T-cell (primary cell): ENCODE data around the gene RAB1B. TPM values are rescaled to one million over a fixed set of nuclear protein-coding genes. Genes with fewer than 3 reads are reported as not detected.

Source experiments
- ATAC-seq, 4 experiments: fragments of 200-7000 bp in 3 of 4; fragments of 150-1000 bp in 1 of 4; cut with Tn5 transposase; replicated peaks in 1 of 4; 1 replicate in 3 of 4; 2 replicates in 1 of 4; pipeline ENCODE4 v1.10.0; 2021; ENCODE audit warnings: moderate library complexity in 3 of 4, mild to moderate bottlenecking in 2 of 4, moderate number of reproducible peaks in 1 of 4
- CTCF ChIA-PET, 2 donors: fragments of 300-600 bp; sonication (Branson Sonifier 250); formaldehyde crosslinking; loops; one replicate each; lab custom pipeline; 2022; ENCODE audit warnings: antibody characterized with exemption in 2 of 2; lab: Charles Lee
- POLR2A ChIA-PET, 2 donors: fragments of 300-600 bp; sonication (Branson Sonifier 250); formaldehyde crosslinking; loops; one replicate each; lab custom pipeline; 2022; ENCODE audit warnings: antibody characterized with exemption in 2 of 2; lab: Charles Lee
- DNase-seq, 35 experiments: peaks; one replicate each; pipeline versions ENCODE4 v3.0.0 to v3.0.0-alpha.2; 2013 to 2023
- H3K27ac ChIP-seq: one replicate; pipeline ENCODE4 v1.5.1; 2013; ENCODE audit warnings: low read length
- H3K27me3 ChIP-seq, 2 experiments: replicated peaks in 1 of 2; 1 replicate in 1 of 2; 2 replicates in 1 of 2; pipeline versions ENCODE4 v1.6.1 to v1.7.0; 2013; ENCODE audit warnings: low read length in 1 of 2, mixed read lengths in 1 of 2; ENCODE audit not compliant: control insufficient read depth in 2 of 2, insufficient read depth in 2 of 2; ENCODE audit errors: extremely low read depth in 1 of 2
- H3K36me3 ChIP-seq, 2 donors: 1 replicate in 1 of 2; 2 replicates in 1 of 2; pipeline versions ENCODE4 v1.6.1 to v1.7.0; 2013; ENCODE audit warnings: low read length in 1 of 2; ENCODE audit not compliant: control insufficient read depth in 2 of 2, insufficient read depth in 1 of 2; ENCODE audit errors: extremely low read depth in 1 of 2
- H3K4me1 ChIP-seq, 2 experiments: 1 replicate in 1 of 2; 2 replicates in 1 of 2; pipeline versions ENCODE4 v1.6.1 to v1.7.0; 2013; ENCODE audit warnings: low read length in 2 of 2, mixed read lengths in 1 of 2; ENCODE audit not compliant: insufficient read depth in 2 of 2, control insufficient read depth in 1 of 2; ENCODE audit errors: extremely low read depth in 1 of 2
- H3K4me3 ChIP-seq, 2 donors: 1 replicate in 1 of 2; 2 replicates in 1 of 2; pipeline versions ENCODE4 v1.5.1 to v1.7.0; 2013; ENCODE audit warnings: mild to moderate bottlenecking in 2 of 2, low read length in 1 of 2, moderate library complexity in 1 of 2; ENCODE audit not compliant: control insufficient read depth in 1 of 2; ENCODE audit errors: extremely low read depth in 1 of 2
- H3K9me3 ChIP-seq: 2 replicates; pipeline ENCODE4 v1.7.0; 2013
- H3K27ac Mint-ChIP-seq, 2 donors: one replicate each; pipeline ENCODE4 v1.8.0; 2020 to 2021; ENCODE audit warnings: mild to moderate bottlenecking in 2 of 2, mixed read lengths in 2 of 2
- H3K27me3 Mint-ChIP-seq, 2 donors: one replicate each; pipeline ENCODE4 v1.8.0; 2021 to 2022; ENCODE audit warnings: mixed read lengths in 2 of 2
- H3K36me3 Mint-ChIP-seq: one replicate; pipeline ENCODE4 v1.8.0; 2021; ENCODE audit warnings: mixed read lengths
- H3K4me1 Mint-ChIP-seq, 3 donors: one replicate each; pipeline ENCODE4 v1.8.0; 2020 to 2022; ENCODE audit warnings: mixed read lengths in 3 of 3, mild to moderate bottlenecking in 1 of 3
- H3K4me3 Mint-ChIP-seq, 3 donors: one replicate each; pipeline ENCODE4 v1.8.0; 2020 to 2022; ENCODE audit warnings: mild to moderate bottlenecking in 3 of 3, mixed read lengths in 3 of 3, moderate library complexity in 3 of 3
- H3K9me3 Mint-ChIP-seq, 3 donors: one replicate each; pipeline ENCODE4 v1.8.0; 2020 to 2022; ENCODE audit warnings: mixed read lengths in 3 of 3
- WGBS: methylation state at CpG from one replicate; pipeline ENCODE4 v1.1.5; 2013; ENCODE audit warnings: missing lambda C conversion rate; ENCODE audit not compliant: insufficient coverage; 5-methylcytosine and 5-hydroxymethylcytosine counted together
- total RNA-seq, 35 experiments: library from RNA in 6 of 35; stranded (reverse) in 6 of 35; fragments of 120-200 nt in 1 of 35; gene quantifications; one replicate each; pipeline versions ENCODE4 v1.2.1 to v1.2.4 and lab custom pipeline; 2013 to 2026

The RAB1B gene
- total RNA-seq, 5 donors from 2014 or later (not counting 1 experiment from before 2014, with no cell fraction given) = 60.7 to 98.8 (median 95.2) TPM

GRCh38 chr11:66291303-66291705 is 22.9 kb downstream of the RAB1B start:
- DNase-seq (no peak), ATAC-seq (no peak)
- ChIA-PET POLR2A (interaction anchor here in 1 of 2 donors (0.6 to 0.9 kb wide), 2 partner anchors 21 to 1512 kb away, joined by 3 to 6 read pairs; no protein-coding TSS in a partner anchor), CTCF (interaction anchor here in 1 of 2 donors (0.6 to 1.1 kb wide), 2 partner anchors 10 to 20 kb away, joined by 4 read pairs; no protein-coding TSS in a partner anchor)
- Histone ChIP-seq H3K4me3 (peak overlapping the region in 1 of 2 donors; percentile 45), H3K36me3 (no peaks in the 10 kb centered on the region), H3K4me1 (peaks cover 4 to 43% of the 10 kb centered on the region in 2 experiments), H3K27me3 (peaks cover 0 to 37% of the 10 kb centered on the region in 2 experiments), H3K9me3 (no peaks in the 10 kb centered on the region), H3K27ac (no peak overlapping the region)
- H3K27ac Mint-ChIP-seq = peak overlapping the region in 1 of 2 donors; percentile 49
- H3K36me3 Mint-ChIP-seq = no peaks in the 10 kb centered on the region
- peaks cover 12 to 21% of the 10 kb centered on the region in 2 donors for H3K27me3 Mint-ChIP-seq
- H3K4me3 Mint-ChIP-seq = peak overlapping the region; percentile 84 to 93 (median 89)
- H3K9me3 Mint-ChIP-seq = no peaks in the 10 kb centered on the region
- 26% methylated on average over 14 of the region's 16 CpGs for WGBS
- peaks cover 28 to 46% (median 37%) of the 10 kb centered on the region in 3 donors for H3K4me1 Mint-ChIP-seq

GRCh38 chr11:66291706-66292542 is 23.5 kb downstream of the RAB1B start, which contains the start of gene TMEM151A:
TSS of gene TMEM151A (plus strand) at chr11:66291894. CDS start at chr11:66292014, 120 bp downstream.
- CTCF ChIA-PET = interaction anchor here in 1 of 2 donors (0.6 to 1.1 kb wide), 2 partner anchors 10 to 20 kb away, joined by 4 read pairs; no protein-coding TSS in a partner anchor
- ATAC-seq (no peak), DNase-seq (peak in 4 of 35 experiments; percentile 31 to 66 (median 41))
- peak within 1 kb of the TSS; percentile 4 to 45 for H3K4me3 ChIP-seq
- Mint-ChIP-seq H3K36me3 (no peaks in the 10 kb centered on the region), H3K4me3 (peak within 1 kb of the TSS; percentile 84 to 93 (median 89)), H3K27ac (peak within 1 kb of the TSS in 1 of 2 donors; percentile 49), H3K9me3 (no peaks in the 10 kb centered on the region), H3K27me3 (peaks cover 12 to 21% of the 10 kb centered on the region in 2 donors), H3K4me1 (peaks cover 28 to 40% (median 35%) of the 10 kb centered on the region in 3 donors)
- no peak within 1 kb of the TSS for H3K27ac ChIP-seq
- H3K27me3 ChIP-seq = peaks cover 0 to 43% of the 10 kb centered on the region in 2 experiments
- peaks cover 4 to 43% of the 10 kb centered on the region in 2 experiments for H3K4me1 ChIP-seq
- no peaks in the 10 kb centered on the region for H3K36me3 ChIP-seq
- 4% methylated on average over 87 of the region's 95 CpGs for WGBS
- no peaks in the 10 kb centered on the region for H3K9me3 ChIP-seq
- POLR2A ChIA-PET = interaction anchor here in 1 of 2 donors (0.6 kb wide), 2 partner anchors 24 to 1513 kb away, joined by 3 to 6 read pairs; no protein-coding TSS in a partner anchor

- no peak for DNase-seq
- peaks cover 28 to 33% (median 29%) of the 10 kb centered on the region in 3 donors for H3K4me1 Mint-ChIP-seq
- WGBS = 45% methylated on average over 17 of the region's 17 CpGs
- Histone ChIP-seq H3K4me3 (peak overlapping the region in 1 of 2 donors; percentile 30), H3K36me3 (no peaks in the 10 kb centered on the region), H3K27ac (no peak overlapping the region), H3K27me3 (peaks cover 0 to 46% of the 10 kb centered on the region in 2 experiments), H3K4me1 (peaks cover 4 to 36% of the 10 kb centered on the region in 2 experiments), H3K9me3 (no peaks in the 10 kb centered on the region)
- POLR2A ChIA-PET = no interaction called here
- peaks cover 12 to 21% of the 10 kb centered on the region in 2 donors for H3K27me3 Mint-ChIP-seq
- no peaks in the 10 kb centered on the region for H3K36me3 Mint-ChIP-seq
- CTCF ChIA-PET = no interaction called here
- H3K4me3 Mint-ChIP-seq = peak overlapping the region; percentile 49 to 66 (median 57)
- peak overlapping the region in 1 of 2 donors; percentile 31 for H3K27ac Mint-ChIP-seq
- H3K9me3 Mint-ChIP-seq = no peaks in the 10 kb centered on the region
- no peak for ATAC-seq
Observed at GRCh38 chr11:66292543-66293332, 24.3 kb downstream of the RAB1B start.

- Mint-ChIP-seq H3K36me3 (no peaks in the 10 kb centered on the region), H3K9me3 (no peaks in the 10 kb centered on the region), H3K27me3 (peaks cover 12 to 21% of the 10 kb centered on the region in 2 donors), H3K4me1 (peaks cover 28% of the 10 kb centered on the region in 3 donors), H3K27ac (no peak overlapping the region), H3K4me3 (peak overlapping the region in 2 of 3 donors; percentile 9 to 57)
- ATAC-seq = no peak
- CTCF ChIA-PET = no interaction called here
- H3K9me3 ChIP-seq = no peaks in the 10 kb centered on the region
- POLR2A ChIA-PET = no interaction called here
- no peak overlapping the region for H3K27ac ChIP-seq
- no peaks in the 10 kb centered on the region for H3K36me3 ChIP-seq
- no CpG with 5 or more reads among the region's 4 CpGs for WGBS
- no peak for DNase-seq
- H3K27me3 ChIP-seq = peaks cover 0 to 46% of the 10 kb centered on the region in 2 experiments
- H3K4me3 ChIP-seq = no peak overlapping the region
- H3K4me1 ChIP-seq = peaks cover 1 to 30% of the 10 kb centered on the region in 2 experiments
Observed at GRCh38 chr11:66293352-66293751, 24.9 kb downstream of the RAB1B start.

GRCh38 chr11:66293777-66294625 is 25.6 kb downstream of the RAB1B start:
- no peaks in the 10 kb centered on the region for H3K9me3 Mint-ChIP-seq
- peak overlapping the region in 2 of 3 donors; percentile 6 to 57 for H3K4me3 Mint-ChIP-seq
- H3K36me3 ChIP-seq = no peaks in the 10 kb centered on the region
- ChIA-PET CTCF (no interaction called here), POLR2A (no interaction called here)
- no peaks in the 10 kb centered on the region for H3K36me3 Mint-ChIP-seq
- 80% methylated on average over 24 of the region's 30 CpGs for WGBS
- DNase-seq = no peak
- H3K27ac ChIP-seq = no peak overlapping the region
- H3K4me1 Mint-ChIP-seq = peaks cover 26 to 27% (median 26%) of the 10 kb centered on the region in 3 donors
- H3K4me1 ChIP-seq = peaks cover 0 to 27% of the 10 kb centered on the region in 2 experiments
- H3K4me3 ChIP-seq = no peak overlapping the region
- peaks cover 0 to 46% of the 10 kb centered on the region in 2 experiments for H3K27me3 ChIP-seq
- peaks cover 12 to 21% of the 10 kb centered on the region in 2 donors for H3K27me3 Mint-ChIP-seq
- H3K27ac Mint-ChIP-seq = no peak overlapping the region
- ATAC-seq = no peak
- H3K9me3 ChIP-seq = no peaks in the 10 kb centered on the region
